OCI-LY7 (cell line): ENCODE data around the gene WWOX. TPM values are rescaled to one million over a fixed set of nuclear protein-coding genes. Genes with fewer than 3 reads are reported as not detected.

ENCODE experiments used
- BruUV-seq: library from RNA; stranded (reverse); fragments of 400-500 nt; replicated peaks from 2 replicates; lab custom pipeline; 2021; lab: Mats Ljungman, UMichigan
- CTCF ChIA-PET: fragments of 300-600 bp; sonication (Branson Sonifier 250); formaldehyde crosslinking; loops from one replicate; lab custom pipeline; 2022; ENCODE audit warnings: antibody characterized with exemption; ENCODE audit not compliant: unreplicated experiment; lab: Charles Lee
- POLR2A ChIA-PET: fragments of 300-600 bp; sonication (Branson Sonifier 250); formaldehyde crosslinking; loops from one replicate; lab custom pipeline; 2022; ENCODE audit warnings: antibody characterized with exemption; lab: Charles Lee
- DNase-seq: peaks from one replicate; pipeline ENCODE4 v3.0.0-alpha.2; 2015; ENCODE audit warnings: low spot score
- H2AFZ ChIP-seq: fragments of 200-600 bp; sonication (generic), shearing (Covaris generic); 2 replicates; pipeline ENCODE4 v1.6.1; 2014; ENCODE audit warnings: mild to moderate bottlenecking, antibody characterized with exemption, low read length, moderate library complexity
- H3K27ac ChIP-seq: fragments of 200-600 bp; sonication (generic); 2 replicates; pipeline ENCODE4 v1.5.1; 2014; ENCODE audit warnings: mixed run types, low read depth, mild to moderate bottlenecking, moderate library complexity, low read length, inconsistent platforms; ENCODE audit not compliant: poor library complexity, severe bottlenecking
- H3K36me3 ChIP-seq: fragments of 200-600 bp; sonication (generic); 2 replicates; pipeline ENCODE4 v1.6.1; 2014; ENCODE audit warnings: mild to moderate bottlenecking, antibody characterized with exemption, low read length, moderate library complexity, mixed read lengths; ENCODE audit not compliant: insufficient read depth
- H3K4me1 ChIP-seq: fragments of 200-600 bp; sonication (generic); 2 replicates; pipeline ENCODE4 v1.5.1; 2014; ENCODE audit warnings: mild to moderate bottlenecking, low read length; ENCODE audit not compliant: insufficient read depth, poor library complexity, severe bottlenecking
- H3K4me2 ChIP-seq: fragments of 200-600 bp; sonication (generic); 2 replicates; pipeline ENCODE4 v1.6.1; 2014; ENCODE audit warnings: mild to moderate bottlenecking, low read length
- H3K4me3 ChIP-seq: fragments of 200-600 bp; sonication (generic); 2 replicates; pipeline ENCODE4 v1.5.1; 2014; ENCODE audit warnings: mild to moderate bottlenecking, low read depth, low read length; ENCODE audit not compliant: poor library complexity, severe bottlenecking
- H3K79me2 ChIP-seq: fragments of 200-600 bp; sonication (generic); 2 replicates; pipeline ENCODE4 v1.6.1; 2016; ENCODE audit warnings: low read depth, mild to moderate bottlenecking, low read length, moderate library complexity, mixed read lengths; ENCODE audit not compliant: insufficient read depth
- H3K9me2 ChIP-seq: fragments of 200-600 bp; sonication (generic); 2 replicates; pipeline ENCODE4 v1.6.1; 2016; ENCODE audit warnings: mild to moderate bottlenecking, low read length, mixed read lengths; ENCODE audit not compliant: insufficient read depth
- H3K9me3 ChIP-seq: fragments of 200-600 bp; sonication (generic); 2 replicates; pipeline ENCODE4 v1.6.1; 2014; ENCODE audit warnings: mild to moderate bottlenecking, mixed run types, low read length, mixed read lengths
- H4K20me1 ChIP-seq: fragments of 200-600 bp; sonication (generic); 2 replicates; pipeline ENCODE4 v1.6.1; 2014; ENCODE audit warnings: mild to moderate bottlenecking, antibody characterized with exemption, low read length, moderate library complexity, mixed read lengths; ENCODE audit not compliant: insufficient read depth
- CTCF ChIP-seq: fragments of 200-600 bp; sonication (generic); conservative IDR thresholded peaks from 2 replicates; pipeline ENCODE4 v1.5.1; 2014; ENCODE audit warnings: mild to moderate bottlenecking, antibody characterized with exemption, low read length, moderate library complexity, mixed read lengths
- EZH2phosphoT487 ChIP-seq: fragments of 200-600 bp; sonication (generic); IDR thresholded peaks from 2 replicates; pipeline ENCODE4 v1.6.1; 2018; ENCODE audit warnings: low read depth, borderline replicate concordance, mild to moderate bottlenecking, mixed run types, antibody characterized with exemption, low read length, moderate library complexity, mixed read lengths
- intact Hi-C: fragments of 100-400 bp; cut with micrococcal nuclease; formaldehyde crosslinking; loops from one replicate; pipeline ENCODE4 v1.10.0; 2022; ENCODE audit not compliant: unreplicated experiment
- total RNA-seq, 2 experiments: library from RNA; depleted of rRNA in 1 of 2; stranded (reverse); fragments of >200 nt in 1 of 2; shearing (Covaris generic) in 1 of 2; gene quantifications; 2 replicates each; pipeline ENCODE4 v1.2.3, GENCODE V29; 2014 to 2022

The WWOX gene
- total RNA-seq, 2 experiments from 2014 or later, result 40.2 to 47.6 TPM

GRCh38 chr16:78677181-78677731 is 577.8 kb downstream of the WWOX start:
- no peaks in the 10 kb centered on the region for H3K4me1 ChIP-seq
- no peaks in the 10 kb centered on the region for H3K79me2 ChIP-seq
- ChIA-PET CTCF (no interaction called here), POLR2A (no interaction called here)
- TF ChIP-seq CTCF, result no peak
- TF ChIP-seq EZH2phosphoT487, result no peak
- no TSS peak for BruUV-seq
- DNase-seq, result no peak
- H3K4me2 ChIP-seq, result no peak overlapping the region
- no peaks in the 10 kb centered on the region for H4K20me1 ChIP-seq
- no peak overlapping the region for H3K4me3 ChIP-seq
- no peak overlapping the region for H2AFZ ChIP-seq
- no peaks in the 10 kb centered on the region for H3K9me2 ChIP-seq
- H3K36me3 ChIP-seq, result no peaks in the 10 kb centered on the region
- intact Hi-C loops, result no loop called here
- no peaks in the 10 kb centered on the region for H3K9me3 ChIP-seq
- no peak overlapping the region for H3K27ac ChIP-seq

- H3K79me2 ChIP-seq, result no peaks in the 10 kb centered on the region
- no peak overlapping the region for H3K4me3 ChIP-seq
- no TSS peak for BruUV-seq
- no peak overlapping the region for H3K4me2 ChIP-seq
- DNase-seq, result no peak
- H3K9me3 ChIP-seq, result no peaks in the 10 kb centered on the region
- H2AFZ ChIP-seq, result no peak overlapping the region
- no peak overlapping the region for H3K27ac ChIP-seq
- H3K4me1 ChIP-seq, result no peaks in the 10 kb centered on the region
- POLR2A ChIA-PET, result interaction anchor here (0.5 to 0.6 kb wide), 2 partner anchors 159 to 524 kb away, joined by 3 read pairs; no protein-coding TSS in a partner anchor
- CTCF ChIA-PET, result no interaction called here
- no peaks in the 10 kb centered on the region for H3K9me2 ChIP-seq
- H3K36me3 ChIP-seq, result no peaks in the 10 kb centered on the region
- intact Hi-C loops, result no loop called here
- no peaks in the 10 kb centered on the region for H4K20me1 ChIP-seq
- no peak for TF ChIP-seq EZH2phosphoT487
- no peak for TF ChIP-seq CTCF
These were observed 580.1 kb downstream of the WWOX start for GRCh38 chr16:78679546-78679945.

- intact Hi-C loops, result no loop called here
- no peak overlapping the region for H3K27ac ChIP-seq
- no peak overlapping the region for H3K4me2 ChIP-seq
- H3K9me2 ChIP-seq, result no peaks in the 10 kb centered on the region
- H3K9me3 ChIP-seq, result no peaks in the 10 kb centered on the region
- H3K36me3 ChIP-seq, result no peaks in the 10 kb centered on the region
- BruUV-seq, result no TSS peak
- H3K79me2 ChIP-seq, result no peaks in the 10 kb centered on the region
- no peak for DNase-seq
- no peaks in the 10 kb centered on the region for H3K4me1 ChIP-seq
- ChIA-PET CTCF (no interaction called here), POLR2A (interaction anchor here (0.6 kb wide), 2 partner anchors 24 to 271 kb away, joined by 3 to 5 read pairs; no protein-coding TSS in a partner anchor)
- no peak overlapping the region for H2AFZ ChIP-seq
- TF ChIP-seq EZH2phosphoT487 (no peak), CTCF (no peak)
- no peak overlapping the region for H3K4me3 ChIP-seq
- no peaks in the 10 kb centered on the region for H4K20me1 ChIP-seq
These were observed 582.3 kb downstream of the WWOX start for GRCh38 chr16:78681743-78682142.
